ENCODE data around the gene GRB7. TPM values are rescaled to one million over a fixed set of nuclear protein-coding genes. Genes with fewer than 3 reads are reported as not detected.
"Not testable (repeated sequence)": the region's sequence is repeated elsewhere in the genome, so short reads cannot be mapped to it uniquely, and the experiment has no call there.

Gene GRB7
- total RNA-seq, 1 donor from 2014 or later, result 31.8 TPM

DNA sequence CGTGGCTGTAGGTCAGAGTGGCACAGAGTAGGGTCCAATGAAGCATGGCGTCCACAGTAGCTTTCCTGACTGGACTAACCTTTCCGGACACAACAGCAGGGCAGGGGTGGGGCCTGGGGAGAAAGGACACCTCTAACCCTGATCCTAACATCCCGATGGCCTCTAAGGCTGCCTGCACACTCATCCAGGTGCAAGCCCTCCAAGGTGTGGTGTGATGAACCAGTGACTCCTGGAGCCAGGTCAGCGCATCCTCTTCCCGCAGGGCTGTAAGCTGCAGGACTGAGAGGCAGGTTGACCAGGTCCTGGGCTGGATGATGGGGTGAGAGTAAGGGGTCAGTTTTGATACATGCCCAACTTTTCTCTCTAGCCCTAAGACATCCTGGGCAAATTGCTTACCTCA lies 41.0 kb upstream of the GRB7 start:
- H3K27ac Mint-ChIP-seq, result no peak overlapping the region
- H3K9me3 Mint-ChIP-seq, result no peaks in the 10 kb centered on the region
- no peak overlapping the region for H3K4me3 Mint-ChIP-seq
- H3K27me3 Mint-ChIP-seq, result no peaks in the 10 kb centered on the region
- H3K36me3 Mint-ChIP-seq, result peaks cover 6% of the 10 kb centered on the region
- no peak for DNase-seq (ENCODE audit: extremely low spot score, unreplicated experiment)
- TF ChIP-seq, protein P1, sequence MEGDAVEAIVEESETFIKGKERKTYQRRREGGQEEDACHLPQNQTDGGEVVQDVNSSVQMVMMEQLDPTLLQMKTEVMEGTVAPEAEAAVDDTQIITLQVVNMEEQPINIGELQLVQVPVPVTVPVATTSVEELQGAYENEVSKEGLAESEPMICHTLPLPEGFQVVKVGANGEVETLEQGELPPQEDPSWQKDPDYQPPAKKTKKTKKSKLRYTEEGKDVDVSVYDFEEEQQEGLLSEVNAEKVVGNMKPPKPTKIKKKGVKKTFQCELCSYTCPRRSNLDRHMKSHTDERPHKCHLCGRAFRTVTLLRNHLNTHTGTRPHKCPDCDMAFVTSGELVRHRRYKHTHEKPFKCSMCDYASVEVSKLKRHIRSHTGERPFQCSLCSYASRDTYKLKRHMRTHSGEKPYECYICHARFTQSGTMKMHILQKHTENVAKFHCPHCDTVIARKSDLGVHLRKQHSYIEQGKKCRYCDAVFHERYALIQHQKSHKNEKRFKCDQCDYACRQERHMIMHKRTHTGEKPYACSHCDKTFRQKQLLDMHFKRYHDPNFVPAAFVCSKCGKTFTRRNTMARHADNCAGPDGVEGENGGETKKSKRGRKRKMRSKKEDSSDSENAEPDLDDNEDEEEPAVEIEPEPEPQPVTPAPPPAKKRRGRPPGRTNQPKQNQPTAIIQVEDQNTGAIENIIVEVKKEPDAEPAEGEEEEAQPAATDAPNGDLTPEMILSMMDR (conservative IDR thresholded peaks at IDR 0.05), result no peak
- peaks cover 32% of the 10 kb centered on the region for H3K4me1 Mint-ChIP-seq (ENCODE audit: unreplicated experiment)

DNA sequence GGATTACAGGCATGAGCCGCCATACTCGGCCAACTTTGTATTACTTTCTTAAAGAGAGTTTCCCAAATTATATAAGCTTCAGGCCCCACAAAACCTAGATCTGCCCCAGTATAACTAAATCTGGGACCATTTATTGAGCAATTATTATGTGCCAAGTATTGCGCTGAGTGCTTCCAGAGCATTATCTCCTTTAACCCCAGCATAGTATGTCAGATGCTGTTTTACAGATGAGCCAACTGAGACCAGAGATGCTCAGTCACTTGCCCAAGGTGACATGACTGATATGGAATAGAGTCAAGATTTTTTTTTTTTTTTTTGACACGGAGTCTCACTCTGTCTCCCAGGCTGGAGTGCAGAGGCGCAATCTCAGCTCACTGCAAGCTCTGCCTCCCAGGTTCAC lies 39.8 kb upstream of the GRB7 start:
- H3K27ac Mint-ChIP-seq, result no peak overlapping the region
- H3K36me3 Mint-ChIP-seq, result peaks cover 6% of the 10 kb centered on the region
- H3K4me3 Mint-ChIP-seq, result peak overlapping the region; percentile 53
- H3K27me3 Mint-ChIP-seq, result no peaks in the 10 kb centered on the region
- no peak for DNase-seq (ENCODE audit: extremely low spot score, unreplicated experiment)
- TF ChIP-seq, protein P1 (conservative IDR thresholded peaks at IDR 0.05), result no peak
- peaks cover 40% of the 10 kb centered on the region for H3K4me1 Mint-ChIP-seq (ENCODE audit: unreplicated experiment)
- no peaks in the 10 kb centered on the region for H3K9me3 Mint-ChIP-seq

DNA sequence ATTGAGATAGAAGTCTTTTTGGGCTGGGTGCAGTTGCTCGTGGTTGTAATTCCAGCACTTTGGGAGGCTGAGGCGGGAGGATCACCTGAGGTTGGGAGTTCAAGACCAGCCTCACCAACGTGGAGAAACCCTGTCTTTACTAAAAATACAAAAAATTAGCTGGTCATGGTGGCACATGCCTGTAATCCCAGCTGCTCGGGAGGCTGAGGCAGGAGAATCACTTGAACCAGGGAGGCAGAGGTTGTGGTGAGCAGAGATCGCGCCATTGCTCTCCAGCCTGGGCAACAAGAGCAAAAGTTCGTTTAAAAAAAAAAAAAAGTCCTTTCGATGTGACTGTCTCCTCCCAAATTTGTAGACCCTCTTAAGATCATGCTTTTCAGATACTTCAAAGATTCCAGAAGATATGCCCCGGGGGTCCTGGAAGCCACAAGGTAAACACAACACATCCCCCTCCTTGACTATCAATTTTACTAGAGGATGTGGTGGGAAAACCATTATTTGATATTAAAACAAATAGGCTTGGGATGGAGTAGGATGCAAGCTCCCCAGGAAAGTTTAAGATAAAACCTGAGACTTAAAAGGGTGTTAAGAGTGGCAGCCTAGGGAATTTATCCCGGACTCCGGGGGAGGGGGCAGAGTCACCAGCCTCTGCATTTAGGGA lies 38.5 kb upstream of the GRB7 start:
- not testable (repeated sequence) for DNase-seq (ENCODE audit: extremely low spot score, unreplicated experiment); H3K27me3 Mint-ChIP-seq; H3K9me3 Mint-ChIP-seq; H3K36me3 Mint-ChIP-seq
- peak overlapping the region; percentile 99 for H3K4me3 Mint-ChIP-seq
- H3K4me1 Mint-ChIP-seq (ENCODE audit: unreplicated experiment), result peaks cover 47% of the 10 kb centered on the region
- peak overlapping the region; percentile 97 for H3K27ac Mint-ChIP-seq

- peak within 1 kb of the TSS; percentile 99 for H3K4me3 Mint-ChIP-seq
- peaks cover 6% of the 10 kb centered on the region for H3K36me3 Mint-ChIP-seq
- TF ChIP-seq, protein P1 (conservative IDR thresholded peaks at IDR 0.05), result no peak
- peak within 1 kb of the TSS; percentile 97 for H3K27ac Mint-ChIP-seq
- H3K4me1 Mint-ChIP-seq (ENCODE audit: unreplicated experiment), result peaks cover 46% of the 10 kb centered on the region
- H3K9me3 Mint-ChIP-seq, result no peaks in the 10 kb centered on the region
- DNase-seq (ENCODE audit: extremely low spot score, unreplicated experiment), result no peak
- H3K27me3 Mint-ChIP-seq, result no peaks in the 10 kb centered on the region
Observed at GRCh38 chr17:39699818-39700147, 38.0 kb upstream of the GRB7 start, which contains the start of gene ERBB2. Gene ERBB2 (plus strand): TSS chr17:39700064. CDS start chr17:39700239, 175 bp downstream.

GRCh38 chr17:39700148-39700987 lies 37.4 kb upstream of the GRB7 start:
- H3K36me3 Mint-ChIP-seq, result peaks cover 6% of the 10 kb centered on the region
- H3K4me1 Mint-ChIP-seq (ENCODE audit: unreplicated experiment), result peaks cover 45% of the 10 kb centered on the region
- peak; percentile 77 for DNase-seq (ENCODE audit: extremely low spot score, unreplicated experiment)
- H3K27me3 Mint-ChIP-seq, result no peaks in the 10 kb centered on the region
- peak overlapping the region; percentile 99 for H3K4me3 Mint-ChIP-seq
- TF ChIP-seq, protein P1 (conservative IDR thresholded peaks at IDR 0.05), result no peak
- no peaks in the 10 kb centered on the region for H3K9me3 Mint-ChIP-seq
- peak overlapping the region; percentile 97 for H3K27ac Mint-ChIP-seq

All from type B pancreatic cell (in vitro differentiated cells).